GM23248 (cell line): ENCODE results near the gene CYTH2. TPM values are rescaled to one million over a fixed set of nuclear protein-coding genes. Genes with fewer than 3 reads are reported as not detected.

Source experiments
- DNase-seq: peaks from one replicate; pipeline ENCODE4 v3.0.0-alpha.2; 2015
- H2AFZ ChIP-seq: fragments of 200-600 bp; sonication (generic); 2 replicates; pipeline ENCODE4 v1.6.1; 2016; ENCODE audit warnings: antibody characterized with exemption
- H3F3A ChIP-seq: fragments of 200-600 bp; sonication (generic); 2 replicates; pipeline ENCODE4 v1.6.1; 2016; ENCODE audit warnings: mild to moderate bottlenecking, antibody characterized with exemption, mixed run types; ENCODE audit not compliant: insufficient read depth
- H3K27ac ChIP-seq: fragments of 200-600 bp; sonication (generic); 2 replicates; pipeline ENCODE4 v1.5.1; 2016; ENCODE audit warnings: mild to moderate bottlenecking
- H3K27me3 ChIP-seq: fragments of 200-600 bp; sonication (generic); replicated peaks from 2 replicates; pipeline ENCODE4 v1.6.1; 2016; ENCODE audit warnings: mild to moderate bottlenecking; ENCODE audit not compliant: insufficient read depth
- H3K36me3 ChIP-seq: fragments of 200-600 bp; sonication (generic); 2 replicates; pipeline ENCODE4 v1.6.1; 2016; ENCODE audit warnings: low read depth, mild to moderate bottlenecking
- H3K4me1 ChIP-seq: fragments of 200-600 bp; sonication (generic); 2 replicates; pipeline ENCODE4 v1.6.1; 2016; ENCODE audit warnings: mild to moderate bottlenecking; ENCODE audit not compliant: insufficient read depth
- H3K4me2 ChIP-seq: fragments of 200-600 bp; sonication (generic); one replicate; pipeline ENCODE4 v1.6.1; 2016; ENCODE audit warnings: mild to moderate bottlenecking; ENCODE audit not compliant: unreplicated experiment
- H3K4me3 ChIP-seq: fragments of 200-600 bp; sonication (generic); 2 replicates; pipeline ENCODE4 v1.5.1; 2016; ENCODE audit warnings: mild to moderate bottlenecking
- H3K79me2 ChIP-seq: fragments of 200-600 bp; sonication (generic); 2 replicates; pipeline ENCODE4 v1.6.1; 2016; ENCODE audit warnings: mild to moderate bottlenecking; ENCODE audit not compliant: insufficient read depth
- H3K9ac ChIP-seq: fragments of 200-600 bp; sonication (generic); 2 replicates; pipeline ENCODE4 v1.6.1; 2016; ENCODE audit warnings: mild to moderate bottlenecking
- H3K9me2 ChIP-seq: fragments of 200-600 bp; sonication (generic); 2 replicates; pipeline ENCODE4 v1.6.1; 2016; ENCODE audit warnings: mixed run types, mild to moderate bottlenecking, moderate library complexity; ENCODE audit not compliant: insufficient read depth
- H3K9me3 ChIP-seq: fragments of 200-600 bp; sonication (generic); one replicate; pipeline ENCODE4 v1.6.1; 2017; ENCODE audit warnings: low read depth
- H4K20me1 ChIP-seq: fragments of 200-600 bp; sonication (generic); 2 replicates; pipeline ENCODE4 v1.6.0; 2016; ENCODE audit not compliant: insufficient read depth
- EZH2 ChIP-seq: fragments of 200-600 bp; sonication (generic); IDR thresholded peaks from 2 replicates; pipeline ENCODE4 v1.6.1; 2018; ENCODE audit warnings: antibody characterized with exemption, mild to moderate bottlenecking; ENCODE audit not compliant: insufficient read depth, poor library complexity, severe bottlenecking
- EZH2phosphoT487 ChIP-seq: fragments of 200-600 bp; sonication (generic); IDR thresholded peaks from 2 replicates; pipeline ENCODE4 v1.6.1; 2018; ENCODE audit warnings: antibody characterized with exemption, moderate library complexity, mild to moderate bottlenecking, low read depth; ENCODE audit not compliant: insufficient read depth
- WGBS, 2 experiments: methylation state at CpG; one replicate each; pipeline ENCODE4 v1.1.6; 2015 to 2017; ENCODE audit warnings: low lambda C conversion rate in 2 of 2, low coverage in 1 of 2; ENCODE audit errors: missing lambda C conversion rate in 2 of 2; 5-methylcytosine and 5-hydroxymethylcytosine counted together
- in situ Hi-C: fragments of 300-500 bp; cut with MboI; formaldehyde crosslinking; loops from 2 replicates; pipeline ENCODE4 v1.15.0; 2020
- polyA plus RNA-seq: library from polyadenylated mRNA; unstranded; fragments of >200 nt; fragmentation: Nextera tagmentation; extraction: Ambion mirVana; gene quantifications from 2 replicates; pipeline ENCODE4 v1.2.1, GENCODE V29; 2016
- total RNA-seq: library from RNA; depleted of rRNA; stranded (reverse); fragments of >200 nt; shearing (Covaris generic); gene quantifications from 2 replicates; pipeline ENCODE4 v1.2.3, GENCODE V29; 2014

Gene CYTH2
- total and polyA plus RNA-seq, 2 experiments from 2014 or later, result 40.9 to 86.0 TPM

- 91 to 97% methylated on average over 2 of the region's 2 CpGs for WGBS, 2 experiments
- Histone ChIP-seq H3F3A (no peaks in the 10 kb centered on the region), H3K9me2 (no peaks in the 10 kb centered on the region), H3K27ac (no peak overlapping the region), H3K9ac (no peak overlapping the region), H3K27me3 (no peaks in the 10 kb centered on the region), H3K4me1 (no peaks in the 10 kb centered on the region), H4K20me1 (no peaks in the 10 kb centered on the region), H3K36me3 (peaks cover 3% of the 10 kb centered on the region; the same call in 1 of the 2 replicates), H3K4me2 (no peak overlapping the region), H2AFZ (no peak overlapping the region), H3K9me3 (no peaks in the 10 kb centered on the region), H3K4me3 (no peak overlapping the region), H3K79me2 (no peaks in the 10 kb centered on the region)
- TF ChIP-seq EZH2phosphoT487, result no peak
- TF ChIP-seq EZH2, result no peak
- no peak for DNase-seq
- in situ Hi-C loops, result no loop called here
These were observed 11.2 kb upstream of the CYTH2 start for GRCh38 chr19:48458016-48458415.

- Histone ChIP-seq H3K9me3 (no peaks in the 10 kb centered on the region), H3K9me2 (no peaks in the 10 kb centered on the region), H4K20me1 (no peaks in the 10 kb centered on the region), H2AFZ (no peak overlapping the region), H3K79me2 (no peaks in the 10 kb centered on the region), H3K9ac (no peak overlapping the region), H3K4me1 (peaks cover 7% of the 10 kb centered on the region), H3K4me3 (no peak overlapping the region), H3K36me3 (peaks cover 3% of the 10 kb centered on the region; the same call in 1 of the 2 replicates), H3F3A (peaks cover 3% of the 10 kb centered on the region; the same call in 1 of the 2 replicates), H3K27ac (no peak overlapping the region), H3K4me2 (no peak overlapping the region), H3K27me3 (no peaks in the 10 kb centered on the region)
- in situ Hi-C loops, result no loop called here
- no peak for TF ChIP-seq EZH2phosphoT487
- no peak for TF ChIP-seq EZH2
- 90 to 94% methylated on average over 28 to 36 of the region's 36 CpGs for WGBS, 2 experiments
- DNase-seq, result no peak
These were observed 7.6 kb upstream of the CYTH2 start for GRCh38 chr19:48461651-48461981.

- H3K9me3 ChIP-seq, result no peaks in the 10 kb centered on the region
- 69 to 77% methylated on average over 41 to 61 of the region's 62 CpGs for WGBS, 2 experiments
- peaks cover 3% of the 10 kb centered on the region; the same call in 1 of the 2 replicates for H3K36me3 ChIP-seq
- H3K4me3 ChIP-seq, result no peak overlapping the region
- peaks cover 6% of the 10 kb centered on the region; the same call in 1 of the 2 replicates for H3F3A ChIP-seq
- H4K20me1 ChIP-seq, result no peaks in the 10 kb centered on the region
- H3K4me1 ChIP-seq, result peaks cover 12% of the 10 kb centered on the region
- no peak overlapping the region for H2AFZ ChIP-seq
- no peaks in the 10 kb centered on the region for H3K79me2 ChIP-seq
- no peaks in the 10 kb centered on the region for H3K9me2 ChIP-seq
- no peak for TF ChIP-seq EZH2
- no peak for TF ChIP-seq EZH2phosphoT487
- H3K27me3 ChIP-seq, result no peaks in the 10 kb centered on the region
- H3K27ac ChIP-seq, result no peak overlapping the region
- DNase-seq, result no peak
- no peak overlapping the region for H3K4me2 ChIP-seq
- H3K9ac ChIP-seq, result no peak overlapping the region
- in situ Hi-C loops, result no loop called here
These were observed 7.0 kb upstream of the CYTH2 start for GRCh38 chr19:48461982-48462655.

GRCh38 chr19:48465215-48465614, 4.0 kb upstream of the CYTH2 start:
- Histone ChIP-seq H3K36me3 (peaks cover 3% of the 10 kb centered on the region; the same call in 1 of the 2 replicates), H3K79me2 (peaks cover 6% of the 10 kb centered on the region), H3K9me2 (no peaks in the 10 kb centered on the region), H2AFZ (no peak overlapping the region), H3K9me3 (no peaks in the 10 kb centered on the region), H4K20me1 (no peaks in the 10 kb centered on the region; the same call in 1 of the 2 replicates), H3K4me3 (no peak overlapping the region), H3K4me2 (no peak overlapping the region), H3K9ac (no peak overlapping the region), H3K27ac (no peak overlapping the region), H3F3A (peaks cover 6% of the 10 kb centered on the region), H3K27me3 (no peaks in the 10 kb centered on the region), H3K4me1 (peaks cover 12% of the 10 kb centered on the region)
- in situ Hi-C loops, result no loop called here
- 96 to 100% methylated on average over 1 of the region's 1 CpG for WGBS, 2 experiments
- no peak for DNase-seq
- no peak for TF ChIP-seq EZH2
- no peak for TF ChIP-seq EZH2phosphoT487
